CD14-positive monocyte (primary cell): ENCODE data around the gene UBA1. TPM values are rescaled to one million over a fixed set of nuclear protein-coding genes. Genes with fewer than 3 reads are reported as not detected.
A peak's percentile ranks its signal among the peaks of the same experiment; 100 is the strongest.

Experiments used
- DNase-seq, 3 donors: peaks; one replicate each; pipeline ENCODE4 v3.0.0-alpha.2; 2011 to 2022
- H2AFZ ChIP-seq: 2 replicates; pipeline ENCODE4 v1.6.0; 2012; ENCODE audit warnings: mild to moderate bottlenecking, low read depth, low read length, inconsistent platforms; ENCODE audit not compliant: insufficient read depth, poor library complexity, severe bottlenecking
- H3K27ac ChIP-seq, 2 donors: 1 replicate in 1 of 2; 2 replicates in 1 of 2; pipeline ENCODE4 v1.5.1; 2012 to 2013; ENCODE audit warnings: low read length in 2 of 2, control low read depth in 1 of 2, inconsistent platforms in 1 of 2, low read depth in 1 of 2, mild to moderate bottlenecking in 1 of 2
- H3K27me3 ChIP-seq, 2 donors: one replicate each; pipeline versions ENCODE4 v1.6.0 to v1.6.1; 2011 to 2013; ENCODE audit warnings: low read length in 2 of 2; ENCODE audit not compliant: control insufficient read depth in 2 of 2, insufficient read depth in 2 of 2
- H3K36me3 ChIP-seq, 2 donors: replicated peaks in 1 of 2; 1 replicate in 1 of 2; 2 replicates in 1 of 2; pipeline versions ENCODE4 v1.5.1 to v1.6.1; 2012 to 2013; ENCODE audit warnings: low read length in 2 of 2, control low read depth in 1 of 2, inconsistent platforms in 1 of 2, mild to moderate bottlenecking in 1 of 2; ENCODE audit not compliant: insufficient read depth in 2 of 2, control insufficient read depth in 1 of 2
- H3K4me1 ChIP-seq, 2 donors: 1 replicate in 1 of 2; 2 replicates in 1 of 2; pipeline versions ENCODE4 v1.5.1 to v1.6.1; 2012 to 2013; ENCODE audit warnings: low read length in 2 of 2, control low read depth in 1 of 2, inconsistent platforms in 1 of 2, mild to moderate bottlenecking in 1 of 2, moderate library complexity in 1 of 2; ENCODE audit not compliant: insufficient read depth in 2 of 2, control insufficient read depth in 1 of 2
- H3K4me2 ChIP-seq: replicated peaks from 2 replicates; pipeline ENCODE3; 2012; ENCODE audit warnings: low read length, moderate library complexity, mild to moderate bottlenecking; ENCODE audit not compliant: poor library complexity, severe bottlenecking; ENCODE audit errors: extremely low read depth
- H3K4me3 ChIP-seq, 3 experiments: fragments of 200-600 bp in 1 of 3; sonication (generic) in 1 of 3; replicated peaks in 1 of 3; 1 replicate in 2 of 3; 2 replicates in 1 of 3; pipeline ENCODE4 v1.5.1; 2011 to 2013; ENCODE audit warnings: low read length in 3 of 3, mild to moderate bottlenecking in 3 of 3, control low read depth in 2 of 3, low read depth in 2 of 3, inconsistent platforms in 1 of 3, moderate library complexity in 1 of 3
- H3K79me2 ChIP-seq: 2 replicates; pipeline ENCODE4 v1.6.0; 2012; ENCODE audit warnings: mild to moderate bottlenecking, control low read depth, inconsistent platforms, low read length, moderate library complexity; ENCODE audit not compliant: insufficient read depth
- H3K9ac ChIP-seq: 2 replicates; pipeline ENCODE4 v1.6.0; 2017; ENCODE audit warnings: low read length, mild to moderate bottlenecking; ENCODE audit not compliant: insufficient read depth, poor library complexity, severe bottlenecking
- H3K9me3 ChIP-seq, 2 donors: replicated peaks in 1 of 2; 1 replicate in 1 of 2; 2 replicates in 1 of 2; pipeline versions ENCODE4 v1.5.1 to v1.6.1; 2012 to 2013; ENCODE audit warnings: low read length in 2 of 2, control low read depth in 1 of 2; ENCODE audit not compliant: control insufficient read depth in 1 of 2, insufficient read depth in 1 of 2
- H4K20me1 ChIP-seq: 2 replicates; pipeline ENCODE4 v1.6.0; 2012; ENCODE audit warnings: mild to moderate bottlenecking, low read length, control low read depth, moderate library complexity; ENCODE audit not compliant: insufficient read depth
- H3K27ac Mint-ChIP-seq, 7 donors: one replicate each; pipeline ENCODE4 v1.8.0; 2020; ENCODE audit warnings: mild to moderate bottlenecking in 7 of 7, mixed read lengths in 7 of 7, moderate library complexity in 6 of 7, inconsistent platforms in 2 of 7
- H3K27me3 Mint-ChIP-seq, 3 donors: one replicate each; pipeline ENCODE4 v1.8.0; 2021 to 2022; ENCODE audit warnings: low read depth in 3 of 3, mild to moderate bottlenecking in 3 of 3, mixed read lengths in 3 of 3, moderate library complexity in 3 of 3, inconsistent platforms in 1 of 3
- H3K36me3 Mint-ChIP-seq, 2 donors: one replicate each; pipeline ENCODE4 v1.8.0; 2020; ENCODE audit warnings: mixed read lengths in 2 of 2, inconsistent platforms in 1 of 2, mild to moderate bottlenecking in 1 of 2
- H3K4me1 Mint-ChIP-seq: one replicate; pipeline ENCODE4 v1.8.0; 2020; ENCODE audit warnings: mild to moderate bottlenecking, mixed read lengths
- H3K4me3 Mint-ChIP-seq, 2 donors: one replicate each; pipeline ENCODE4 v1.8.0; 2020; ENCODE audit warnings: mild to moderate bottlenecking in 2 of 2, mixed read lengths in 2 of 2, moderate library complexity in 1 of 2
- H3K9me3 Mint-ChIP-seq, 7 donors: one replicate each; pipeline ENCODE4 v1.8.0; 2020 to 2022; ENCODE audit warnings: mixed read lengths in 7 of 7, mild to moderate bottlenecking in 6 of 7, moderate library complexity in 6 of 7, inconsistent platforms in 2 of 7
- CTCF ChIP-seq: fragments of 200-600 bp; IDR thresholded peaks from one replicate; pipeline ENCODE4 v1.8.0; 2022; ENCODE audit warnings: antibody characterized with exemption, mild to moderate bottlenecking
- WGBS: methylation state at CpG from one replicate; pipeline ENCODE4 v1.1.5; 2013; ENCODE audit warnings: missing lambda C conversion rate; ENCODE audit not compliant: insufficient coverage; 5-methylcytosine and 5-hydroxymethylcytosine counted together
- intact Hi-C, 2 donors: fragments of 100-400 bp; cut with micrococcal nuclease; formaldehyde crosslinking; loops; one replicate each; pipeline versions ENCODE4 v1.15.0 to v1.15.1; 2023
- polyA plus RNA-seq, 3 donors: library from polyadenylated mRNA; depleted of rRNA in 1 of 3; unstranded in 2 of 3; stranded (reverse) in 1 of 3; fragments of 300-500 nt in 2 of 3; fragments of >200 nt in 1 of 3; fragmentation: Illumina TruSeq in 2 of 3; gene quantifications; 1 replicate in 2 of 3; 2 replicates in 1 of 3; pipeline ENCODE4 v1.2.3, GENCODE V29; 2012 to 2021

UBA1 gene
- polyA plus RNA-seq, 3 donors, result 125 to 157 (median 150) TPM

GRCh38 chrX:47215291-47215900 lies 21.8 kb downstream of the UBA1 start:
- H3K4me1 ChIP-seq, result peaks cover 21 to 30% of the 10 kb centered on the region in 2 donors
- H2AFZ ChIP-seq, result no peak overlapping the region
- intact Hi-C loops, result no loop called here
- peak overlapping the region in 1 of 2 donors; percentile 87 for H3K27ac ChIP-seq
- no peak overlapping the region for H3K4me2 ChIP-seq
- H3K27me3 Mint-ChIP-seq, result peaks cover 0 to 19% (median 0%) of the 10 kb centered on the region in 3 donors
- no peak overlapping the region for H3K4me3 ChIP-seq
- H3K36me3 ChIP-seq, result peaks cover 51 to 64% of the 10 kb centered on the region in 2 donors
- no peak overlapping the region for H3K4me3 Mint-ChIP-seq
- H3K36me3 Mint-ChIP-seq, result peaks cover 60 to 67% of the 10 kb centered on the region in 2 donors
- no peaks in the 10 kb centered on the region for H3K27me3 ChIP-seq
- peaks cover 0 to 11% (median 0%) of the 10 kb centered on the region in 7 donors for H3K9me3 Mint-ChIP-seq
- H3K9ac ChIP-seq, result no peak overlapping the region
- H3K4me1 Mint-ChIP-seq, result peaks cover 28% of the 10 kb centered on the region
- H3K27ac Mint-ChIP-seq, result peak overlapping the region in 6 of 7 donors; percentile 4 to 99 (median 66)
- DNase-seq, result no peak
- 90% methylated on average over 5 of the region's 12 CpGs for WGBS
- no peaks in the 10 kb centered on the region for H3K9me3 ChIP-seq
- H4K20me1 ChIP-seq, result peaks cover 62% of the 10 kb centered on the region
- TF ChIP-seq CTCF, result no peak
- H3K79me2 ChIP-seq, result peaks cover 18% of the 10 kb centered on the region

- Histone ChIP-seq H3K4me3 (no peak overlapping the region), H3K4me2 (no peak overlapping the region), H3K27ac (peak overlapping the region; percentile 87 to 95), H3K9ac (no peak overlapping the region), H4K20me1 (peaks cover 62% of the 10 kb centered on the region), H3K27me3 (no peaks in the 10 kb centered on the region), H2AFZ (no peak overlapping the region), H3K79me2 (peaks cover 29% of the 10 kb centered on the region), H3K36me3 (peaks cover 41 to 53% of the 10 kb centered on the region in 2 donors), H3K4me1 (peaks cover 26 to 34% of the 10 kb centered on the region in 2 donors), H3K9me3 (no peaks in the 10 kb centered on the region)
- TF ChIP-seq CTCF, result no peak
- peaks cover 53 to 56% of the 10 kb centered on the region in 2 donors for H3K36me3 Mint-ChIP-seq
- intact Hi-C loops, result no loop called here
- peaks cover 0 to 17% (median 0%) of the 10 kb centered on the region in 3 donors for H3K27me3 Mint-ChIP-seq
- H3K4me1 Mint-ChIP-seq, result peaks cover 38% of the 10 kb centered on the region
- H3K4me3 Mint-ChIP-seq, result no peak overlapping the region
- H3K27ac Mint-ChIP-seq, result peak overlapping the region; percentile 77 to 99 (median 98)
- no peak for DNase-seq
- WGBS, result 90% methylated on average over 3 of the region's 8 CpGs
- peaks cover 0 to 13% (median 0%) of the 10 kb centered on the region in 7 donors for H3K9me3 Mint-ChIP-seq
Observed at GRCh38 chrX:47216393-47216925, 22.8 kb downstream of the UBA1 start.
